ENCODE results near the gene CAMSAP2. TPM values are rescaled to one million over a fixed set of nuclear protein-coding genes. Genes with fewer than 3 reads are reported as not detected.

The CAMSAP2 gene
- polyA plus RNA-seq, 10 donors = 18.3 to 25.6 (median 21.7) TPM

DNA sequence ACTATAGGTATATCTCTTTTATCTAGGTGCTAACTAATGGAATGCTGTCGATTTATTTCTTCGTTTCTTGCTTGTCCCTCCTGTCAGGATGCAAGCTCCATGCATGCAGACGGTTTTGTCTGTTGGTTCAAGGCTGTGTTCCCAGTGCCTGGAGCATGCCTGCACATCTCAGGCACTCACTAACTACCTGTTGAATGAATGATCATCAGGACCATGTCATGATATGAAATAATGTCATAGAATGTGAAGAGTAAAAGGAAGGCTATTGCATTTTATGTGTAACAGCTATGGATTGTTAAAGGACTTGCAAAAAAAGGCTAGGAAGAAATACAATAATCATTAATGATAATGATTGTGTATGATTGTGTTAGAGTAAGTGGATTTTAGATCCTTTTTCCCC lies 138.3 kb downstream of the CAMSAP2 start:
- no peak for DNase-seq

DNA sequence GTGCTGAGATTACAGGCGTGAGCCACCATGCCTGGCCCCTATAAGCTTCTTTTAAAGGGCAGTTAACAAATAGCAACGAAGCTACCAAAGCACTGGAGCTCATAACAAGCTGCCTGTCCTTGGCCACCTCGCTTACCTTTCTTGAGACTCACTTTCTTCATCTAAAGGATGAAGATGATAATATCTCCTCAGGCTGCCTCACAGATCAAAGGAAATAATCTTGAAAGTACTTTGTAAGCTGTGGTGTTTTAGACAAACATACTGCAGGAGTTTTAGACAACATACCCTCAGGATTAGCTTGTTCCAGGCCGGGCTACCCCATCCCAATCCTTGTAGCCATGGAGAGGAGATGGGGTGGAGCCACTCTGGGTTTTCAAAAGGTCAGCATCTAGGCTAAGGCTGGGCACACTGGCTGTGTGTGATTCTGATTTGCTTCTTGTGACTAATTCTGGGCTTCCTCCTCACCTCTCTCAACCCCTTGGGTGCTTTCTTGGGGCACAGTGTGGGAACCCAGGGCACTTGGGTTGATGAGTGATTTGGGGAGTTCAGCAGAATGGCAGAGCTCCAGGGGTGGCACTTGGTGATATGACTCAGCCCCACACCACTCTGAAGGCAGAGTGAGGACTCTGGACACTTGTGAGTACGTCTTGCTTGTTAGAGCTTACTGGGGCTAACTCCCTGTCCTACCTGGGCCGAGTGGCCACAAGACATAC lies 139.3 kb downstream of the CAMSAP2 start:
- no peak for DNase-seq

GRCh38 chr1:200880212-200880611 lies 141.5 kb downstream of the CAMSAP2 start:
- no peak for DNase-seq

DNA sequence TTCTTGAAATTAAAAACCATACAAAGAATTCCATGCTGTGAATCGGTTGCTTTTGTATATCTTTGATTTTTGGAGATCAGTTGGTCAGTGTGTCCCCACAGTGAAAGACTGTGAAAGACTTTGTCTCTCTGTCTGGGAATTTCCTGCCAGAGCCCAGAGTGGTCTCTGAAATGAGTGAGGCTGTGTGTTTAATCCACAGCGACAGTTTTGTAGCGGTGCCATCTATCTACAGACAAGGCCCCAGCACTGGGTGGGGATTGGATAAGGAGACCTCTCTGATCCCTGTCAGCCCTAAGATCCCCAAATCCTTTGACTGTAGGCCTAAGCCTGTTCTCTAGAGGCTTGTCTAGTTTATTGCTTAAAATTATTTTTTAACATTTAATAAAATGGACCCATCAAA lies 144.4 kb downstream of the CAMSAP2 start:
- no peak for DNase-seq

- no peak for DNase-seq
Measured at GRCh38 chr1:200885623-200886402, 147.1 kb downstream of the CAMSAP2 start.

- no peak for DNase-seq
Measured at GRCh38 chr1:200886594-200886993, 147.9 kb downstream of the CAMSAP2 start.

DNA sequence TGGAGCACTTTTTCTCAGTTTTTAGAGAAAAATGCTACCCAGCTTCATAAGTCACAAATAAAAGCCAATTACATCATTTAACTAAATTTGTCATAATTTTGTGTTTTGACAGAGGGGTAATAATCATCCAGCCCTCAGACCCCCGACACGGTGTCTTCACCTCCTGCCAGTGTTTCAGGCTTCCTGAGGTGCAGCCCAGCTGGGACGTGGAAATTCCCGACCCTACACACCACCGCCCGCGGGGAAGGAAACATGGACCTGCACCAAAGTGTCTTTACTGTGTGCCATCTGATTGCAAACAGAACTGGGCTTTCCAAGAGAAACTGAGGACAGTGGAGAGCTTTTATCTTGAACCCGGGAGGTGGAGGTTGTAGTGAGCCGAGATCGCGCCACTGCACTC lies 148.3 kb downstream of the CAMSAP2 start:
- no peak for DNase-seq

- DNase-seq = no peak
Measured at GRCh38 chr1:200887772-200888348, 149.2 kb downstream of the CAMSAP2 start.

- DNase-seq = no peak
Measured at GRCh38 chr1:200888349-200888838, 149.7 kb downstream of the CAMSAP2 start.

GRCh38 chr1:200889571-200889970 lies 150.9 kb downstream of the CAMSAP2 start:
- DNase-seq = no peak

- no peak for DNase-seq
Measured at GRCh38 chr1:200890027-200890426, 151.3 kb downstream of the CAMSAP2 start.

- peak; percentile 24 to 80 (median 35) for DNase-seq
Measured at GRCh38 chr1:200890818-200891773, 152.4 kb downstream of the CAMSAP2 start.

DNA sequence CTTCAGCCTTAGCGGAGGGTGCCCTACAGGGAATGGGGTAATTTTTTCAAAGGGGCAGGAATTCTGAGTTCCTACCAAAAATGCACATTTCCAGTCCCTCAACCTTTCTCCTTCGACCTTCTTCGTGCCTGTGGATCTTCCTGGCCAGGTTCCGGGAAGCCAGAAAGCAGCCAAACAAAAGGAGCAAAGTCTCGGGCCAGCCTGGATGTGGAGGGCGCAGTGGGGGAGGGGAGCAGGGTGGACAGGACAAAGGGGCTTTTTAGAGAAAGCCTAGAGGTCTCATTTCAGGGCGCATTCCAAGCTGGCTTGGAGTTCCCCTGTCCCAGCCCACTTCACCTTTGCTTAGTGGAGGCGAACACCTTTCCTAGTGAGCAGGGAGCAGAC lies 153.1 kb downstream of the CAMSAP2 start:
- no peak for DNase-seq

DNA sequence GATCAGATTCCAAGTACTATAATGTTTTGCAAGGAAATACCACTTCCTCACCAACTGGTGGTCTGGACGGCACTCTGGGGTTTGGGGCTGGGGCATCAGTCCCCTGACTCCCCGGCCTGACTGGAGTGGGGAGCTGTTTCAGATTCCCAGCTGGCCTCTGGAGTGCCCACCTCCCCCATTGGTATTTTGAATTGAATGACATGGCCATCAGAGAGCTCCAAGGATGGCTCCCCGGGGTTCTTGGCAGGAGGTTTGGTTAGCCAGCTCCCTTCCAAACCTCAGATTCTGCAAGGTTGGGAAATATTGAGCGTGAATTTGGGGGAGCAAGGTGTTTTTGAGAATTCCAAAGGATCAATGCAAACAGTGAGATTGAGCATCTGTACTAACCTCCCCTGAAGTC lies 153.9 kb downstream of the CAMSAP2 start:
- DNase-seq = no peak

- DNase-seq = no peak
Measured at GRCh38 chr1:200892958-200893357, 154.3 kb downstream of the CAMSAP2 start.

DNA sequence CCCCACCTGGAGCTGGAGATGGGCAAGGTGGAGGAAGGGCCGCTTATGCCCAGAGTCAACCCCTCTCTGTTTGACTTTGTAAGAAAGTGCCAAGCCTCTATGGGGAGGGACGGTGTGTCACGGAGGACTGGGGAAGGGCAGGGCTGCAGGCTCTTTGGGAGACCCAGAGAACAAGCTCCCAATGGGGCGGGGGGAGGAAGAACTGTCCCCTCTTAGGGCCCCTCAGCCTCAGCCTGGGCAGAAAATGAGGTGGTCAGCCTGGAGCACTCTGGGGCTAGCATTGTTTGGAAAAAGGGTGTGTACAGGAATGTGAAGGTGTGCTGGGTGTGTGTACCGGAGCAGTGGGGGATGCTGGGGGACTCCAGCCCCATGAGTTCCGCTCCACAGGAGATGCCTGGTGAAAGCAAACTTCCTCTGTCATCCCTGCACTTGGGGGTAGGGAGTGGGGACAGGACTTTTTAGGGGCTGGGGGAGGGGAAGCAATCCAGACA lies 154.8 kb downstream of the CAMSAP2 start:
- no peak for DNase-seq

DNA sequence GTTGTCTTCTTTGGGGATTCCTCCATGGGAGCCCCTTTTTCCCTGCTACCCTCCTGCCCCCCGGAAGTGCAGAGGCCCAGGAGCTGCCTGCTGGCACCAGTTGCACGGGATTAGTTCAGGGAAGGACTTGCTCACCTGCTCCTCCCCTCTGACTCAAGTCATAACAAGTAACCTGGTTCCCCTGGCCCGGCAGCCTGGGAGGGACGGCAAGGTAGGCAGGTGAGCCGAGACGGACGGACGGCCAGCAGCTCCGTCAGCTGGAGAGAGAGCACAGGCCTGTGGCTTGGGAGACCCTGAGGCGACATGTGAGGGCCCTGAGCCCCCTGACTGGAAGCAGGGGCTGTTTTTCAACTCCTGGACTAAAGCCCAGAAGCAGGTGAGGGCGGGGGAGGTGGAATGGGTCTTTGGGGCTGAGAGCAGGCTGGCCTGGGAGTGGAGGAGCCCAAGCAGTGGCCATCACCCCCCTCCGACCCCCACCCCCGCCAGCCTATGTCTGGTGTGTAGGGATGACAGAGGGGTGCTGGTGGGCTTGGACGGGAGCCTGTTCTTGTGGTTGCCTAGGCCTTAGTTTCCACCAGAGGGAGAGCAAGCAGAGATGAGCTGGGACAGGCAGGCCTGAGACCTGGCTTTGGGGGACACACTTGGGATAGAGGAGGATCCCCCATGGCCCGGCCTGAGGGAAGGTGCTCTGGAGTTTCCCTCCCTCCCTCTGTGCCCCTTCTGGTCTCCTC lies 156.2 kb downstream of the CAMSAP2 start, which contains the start of gene INAVA:
Gene INAVA, plus strand, starts transcription at position 189 of the 731 bp plus-strand sequence. CDS start 3,501 bp downstream, outside the sequence.
- no peak for DNase-seq

GRCh38 chr1:200895443-200895789 lies 156.7 kb downstream of the CAMSAP2 start:
- DNase-seq = no peak

DNA sequence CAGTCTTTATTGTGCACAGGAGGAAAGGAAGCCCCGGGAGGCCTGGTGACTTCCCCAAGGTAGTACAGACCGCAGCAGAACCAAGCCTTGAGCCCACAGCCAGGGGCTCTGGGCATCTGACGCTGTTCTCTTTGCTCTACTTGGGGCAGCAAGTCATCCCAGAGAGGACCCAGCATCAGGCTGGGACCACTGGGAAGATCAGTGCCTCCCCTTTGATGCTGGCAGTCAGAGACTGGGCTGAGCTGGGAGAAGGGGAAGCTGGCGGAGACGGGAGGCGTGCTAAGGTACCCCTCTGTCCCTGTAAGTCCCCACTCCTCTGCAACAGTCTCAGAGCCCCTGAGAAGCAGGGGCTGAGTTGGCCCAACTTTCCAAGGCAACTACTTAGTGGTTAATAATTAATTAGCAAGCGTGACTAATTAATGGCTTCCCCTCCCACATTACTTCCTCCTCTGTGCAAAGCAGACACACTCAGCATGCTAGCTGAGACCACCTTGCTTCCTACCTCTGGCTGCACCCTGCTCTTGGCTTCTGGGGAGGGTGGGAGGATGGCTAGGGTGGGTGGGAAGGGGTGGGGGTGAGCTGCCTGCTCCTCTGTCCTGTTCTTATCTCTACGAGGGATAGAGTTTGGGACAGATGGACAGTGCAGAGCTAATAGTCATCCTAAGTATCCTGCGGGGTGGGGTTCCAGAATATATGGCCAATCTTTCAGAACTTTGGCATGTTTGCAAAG lies 157.3 kb downstream of the CAMSAP2 start:
- no peak for DNase-seq

Data from muscle of back (tissue), 11 donors.